ENCODE results near the gene ADGRD1.

DNA sequence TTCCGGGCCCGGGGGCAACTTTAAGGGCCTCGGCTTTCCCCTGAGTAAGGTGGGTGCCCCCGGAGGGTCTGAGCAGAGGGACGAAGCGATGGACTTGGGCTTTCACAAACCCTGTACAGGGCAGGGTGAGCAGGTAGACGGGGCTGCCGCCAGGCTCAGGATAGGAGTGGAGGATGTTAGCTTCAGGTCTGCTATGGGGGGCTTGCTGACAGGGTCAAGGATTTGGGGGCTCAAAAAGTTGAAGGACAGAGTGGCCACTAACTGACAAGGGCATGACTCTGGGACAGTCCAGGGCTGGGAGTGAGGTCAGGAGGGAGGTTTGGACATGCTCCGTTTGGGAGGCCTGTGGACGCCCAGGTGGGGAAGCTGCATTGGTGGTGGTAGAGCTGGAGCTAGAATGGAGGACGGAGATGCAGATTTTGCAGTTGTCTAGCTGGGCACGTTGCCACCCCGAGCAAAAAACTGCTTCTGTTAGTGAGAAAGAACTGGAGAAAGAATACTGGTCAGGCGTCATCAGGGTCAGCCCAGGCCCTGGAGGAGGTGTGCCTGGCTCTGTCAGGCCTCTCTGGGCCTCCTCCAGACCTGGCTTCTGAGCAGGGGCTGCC, 113.3 kb downstream of the ADGRD1 start:
- TF ChIP-seq CTCF (IDR thresholded peaks at IDR 0.05) (no peak), POLR2AphosphoS5 (IDR thresholded peaks at IDR 0.05) (no peak), EP300 (IDR thresholded peaks at IDR 0.05) (no peak), POLR2A (IDR thresholded peaks at IDR 0.05) (no peak)
